ENCODE measurements around the gene PEX14. TPM values are rescaled to one million over a fixed set of nuclear protein-coding genes. Genes with fewer than 3 reads are reported as not detected.

Gene PEX14
- polyA plus RNA-seq, 2 donors = 15.4 to 15.7 TPM

DNA sequence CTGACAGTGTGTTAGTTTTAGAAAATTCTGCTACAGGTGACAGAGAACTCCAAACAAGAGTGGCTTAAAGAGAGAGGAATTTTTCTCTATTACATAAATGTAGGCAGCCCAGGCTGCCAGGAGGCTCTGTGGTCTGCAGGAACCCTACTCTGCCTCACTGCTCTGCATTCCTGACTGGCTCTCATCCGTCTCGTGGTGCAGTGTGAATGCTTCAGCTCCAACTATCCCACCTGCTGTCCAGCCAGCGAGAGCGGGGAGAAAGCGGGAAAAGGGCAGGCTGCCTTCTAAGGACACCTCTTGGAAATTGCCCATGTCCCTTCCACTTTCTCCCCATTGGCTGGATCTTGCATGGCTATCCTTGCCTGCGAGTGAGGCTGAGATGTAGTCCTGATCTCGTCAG, 131.3 kb downstream of the PEX14 start:
- H3K4me3 ChIP-seq (ENCODE audit: low read depth in 1 of 2, low read length in 2 of 2) = no peak overlapping the region
- 93 to 95% methylated on average over 7 of the region's 7 CpGs for WGBS, 2 donors
- peaks cover 0 to 3% of the 10 kb centered on the region in 2 donors for H3K4me1 ChIP-seq (ENCODE audit: control insufficient read depth in 2 of 2, insufficient read depth in 2 of 2, low read length in 1 of 2)
- no peaks in the 10 kb centered on the region for H3K27me3 ChIP-seq (ENCODE audit: control insufficient read depth in 1 of 2, insufficient read depth in 2 of 2, low read length in 2 of 2)
- H3K36me3 ChIP-seq (ENCODE audit: control insufficient read depth in 2 of 2, insufficient read depth in 2 of 2, low read length in 1 of 2) = peaks cover 0 to 7% of the 10 kb centered on the region in 2 donors
- no peak overlapping the region for H3K27ac ChIP-seq (ENCODE audit: low read depth in 2 of 2, low read length in 1 of 2)
- H3K9me3 ChIP-seq (ENCODE audit: control insufficient read depth in 2 of 2, insufficient read depth in 1 of 2, low read depth in 1 of 2, low read length in 1 of 2) = no peaks in the 10 kb centered on the region

DNA sequence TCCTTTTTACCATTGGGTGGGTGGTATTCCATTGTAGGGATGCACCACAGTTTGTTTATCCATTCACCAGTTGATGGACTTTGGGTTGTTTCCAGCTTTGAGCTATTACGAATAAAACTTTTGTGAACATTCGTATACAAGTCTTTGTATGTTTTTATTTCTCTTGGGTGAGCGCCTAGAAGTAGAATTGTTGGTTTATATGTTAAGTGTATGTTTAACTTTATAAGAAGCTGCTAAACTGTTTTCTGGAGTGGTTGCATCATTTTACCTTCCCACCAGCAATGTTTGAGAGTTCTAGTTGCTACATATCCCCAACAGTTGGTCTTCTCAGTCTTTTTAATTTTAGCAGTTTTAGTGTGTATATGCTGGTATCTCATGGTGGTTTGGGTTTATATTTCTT, 132.5 kb downstream of the PEX14 start:
- H3K9me3 ChIP-seq (ENCODE audit: control insufficient read depth in 2 of 2, insufficient read depth in 1 of 2, low read depth in 1 of 2, low read length in 1 of 2) = no peaks in the 10 kb centered on the region
- H3K36me3 ChIP-seq (ENCODE audit: control insufficient read depth in 2 of 2, insufficient read depth in 2 of 2, low read length in 1 of 2) = peaks cover 0 to 3% of the 10 kb centered on the region in 2 donors
- H3K27ac ChIP-seq (ENCODE audit: low read depth in 2 of 2, low read length in 1 of 2) = no peak overlapping the region
- H3K27me3 ChIP-seq (ENCODE audit: control insufficient read depth in 1 of 2, insufficient read depth in 2 of 2, low read length in 2 of 2) = no peaks in the 10 kb centered on the region
- H3K4me1 ChIP-seq (ENCODE audit: control insufficient read depth in 2 of 2, insufficient read depth in 2 of 2, low read length in 1 of 2) = no peaks in the 10 kb centered on the region
- 80 to 84% methylated on average over 3 of the region's 3 CpGs for WGBS, 2 donors
- H3K4me3 ChIP-seq (ENCODE audit: low read depth in 1 of 2, low read length in 2 of 2) = no peak overlapping the region

GRCh38 chr1:10608690-10609089, 133.9 kb downstream of the PEX14 start:
- Histone ChIP-seq H3K27ac (ENCODE audit: low read depth in 2 of 2, low read length in 1 of 2) (no peak overlapping the region), H3K4me1 (ENCODE audit: control insufficient read depth in 2 of 2, insufficient read depth in 2 of 2, low read length in 1 of 2) (peaks cover 2% of the 10 kb centered on the region in 2 donors), H3K27me3 (ENCODE audit: control insufficient read depth in 1 of 2, insufficient read depth in 2 of 2, low read length in 2 of 2) (no peaks in the 10 kb centered on the region), H3K36me3 (ENCODE audit: control insufficient read depth in 2 of 2, insufficient read depth in 2 of 2, low read length in 1 of 2) (peaks cover 3 to 4% of the 10 kb centered on the region in 2 donors), H3K4me3 (ENCODE audit: low read depth in 1 of 2, low read length in 2 of 2) (no peak overlapping the region), H3K9me3 (ENCODE audit: control insufficient read depth in 2 of 2, insufficient read depth in 1 of 2, low read depth in 1 of 2, low read length in 1 of 2) (no peaks in the 10 kb centered on the region)
- 83 to 84% methylated on average over 2 of the region's 2 CpGs for WGBS, 2 donors

- Histone ChIP-seq H3K4me3 (ENCODE audit: low read depth in 1 of 2, low read length in 2 of 2) (no peak overlapping the region), H3K9me3 (ENCODE audit: control insufficient read depth in 2 of 2, insufficient read depth in 1 of 2, low read depth in 1 of 2, low read length in 1 of 2) (no peaks in the 10 kb centered on the region), H3K4me1 (ENCODE audit: control insufficient read depth in 2 of 2, insufficient read depth in 2 of 2, low read length in 1 of 2) (peaks cover 2% of the 10 kb centered on the region in 2 donors), H3K27me3 (ENCODE audit: control insufficient read depth in 1 of 2, insufficient read depth in 2 of 2, low read length in 2 of 2) (no peaks in the 10 kb centered on the region), H3K27ac (ENCODE audit: low read depth in 2 of 2, low read length in 1 of 2) (no peak overlapping the region), H3K36me3 (ENCODE audit: control insufficient read depth in 2 of 2, insufficient read depth in 2 of 2, low read length in 1 of 2) (peaks cover 0 to 4% of the 10 kb centered on the region in 2 donors)
- 93 to 96% methylated on average over 6 of the region's 6 CpGs for WGBS, 2 donors
These were observed 136.3 kb downstream of the PEX14 start for GRCh38 chr1:10610901-10611600.

- no peaks in the 10 kb centered on the region for H3K27me3 ChIP-seq (ENCODE audit: control insufficient read depth in 1 of 2, insufficient read depth in 2 of 2, low read length in 2 of 2)
- WGBS, 2 donors = 73 to 81% methylated on average over 12 of the region's 12 CpGs
- peaks cover 2% of the 10 kb centered on the region in 2 donors for H3K4me1 ChIP-seq (ENCODE audit: control insufficient read depth in 2 of 2, insufficient read depth in 2 of 2, low read length in 1 of 2)
- no peak overlapping the region for H3K27ac ChIP-seq (ENCODE audit: low read depth in 2 of 2, low read length in 1 of 2)
- no peaks in the 10 kb centered on the region for H3K9me3 ChIP-seq (ENCODE audit: control insufficient read depth in 2 of 2, insufficient read depth in 1 of 2, low read depth in 1 of 2, low read length in 1 of 2)
- peaks cover 4% of the 10 kb centered on the region in 2 donors for H3K36me3 ChIP-seq (ENCODE audit: control insufficient read depth in 2 of 2, insufficient read depth in 2 of 2, low read length in 1 of 2)
- no peak overlapping the region for H3K4me3 ChIP-seq (ENCODE audit: low read depth in 1 of 2, low read length in 2 of 2)
These were observed 137.8 kb downstream of the PEX14 start for GRCh38 chr1:10612436-10613160.

DNA sequence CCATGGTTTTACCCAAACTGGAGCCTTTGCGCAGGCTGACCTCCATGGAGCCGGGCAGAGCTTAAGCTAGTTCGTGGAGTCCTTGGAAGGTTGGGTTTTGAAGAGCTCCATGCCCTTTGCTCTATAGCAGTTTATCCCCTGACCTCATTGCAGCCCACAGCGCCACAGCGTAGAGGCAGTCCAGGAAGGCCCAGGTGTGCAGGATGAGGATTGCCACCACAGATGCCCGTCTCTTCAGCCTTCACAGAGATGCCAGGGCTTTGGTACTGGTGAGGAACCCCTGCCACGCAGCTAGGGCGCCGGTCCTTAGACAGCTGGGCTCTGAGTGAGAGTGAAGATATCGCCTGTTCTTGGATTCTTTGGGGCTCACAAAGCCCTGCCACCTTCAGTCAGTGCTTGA, 138.6 kb downstream of the PEX14 start:
- Histone ChIP-seq H3K4me3 (ENCODE audit: low read depth in 1 of 2, low read length in 2 of 2) (no peak overlapping the region), H3K4me1 (ENCODE audit: control insufficient read depth in 2 of 2, insufficient read depth in 2 of 2, low read length in 1 of 2) (peaks cover 2% of the 10 kb centered on the region in 2 donors), H3K36me3 (ENCODE audit: control insufficient read depth in 2 of 2, insufficient read depth in 2 of 2, low read length in 1 of 2) (peaks cover 4 to 7% of the 10 kb centered on the region in 2 donors), H3K27ac (ENCODE audit: low read depth in 2 of 2, low read length in 1 of 2) (no peak overlapping the region), H3K27me3 (ENCODE audit: control insufficient read depth in 1 of 2, insufficient read depth in 2 of 2, low read length in 2 of 2) (no peaks in the 10 kb centered on the region), H3K9me3 (ENCODE audit: control insufficient read depth in 2 of 2, insufficient read depth in 1 of 2, low read depth in 1 of 2, low read length in 1 of 2) (no peaks in the 10 kb centered on the region)
- WGBS, 2 donors = 94 to 98% methylated on average over 10 of the region's 10 CpGs

DNA sequence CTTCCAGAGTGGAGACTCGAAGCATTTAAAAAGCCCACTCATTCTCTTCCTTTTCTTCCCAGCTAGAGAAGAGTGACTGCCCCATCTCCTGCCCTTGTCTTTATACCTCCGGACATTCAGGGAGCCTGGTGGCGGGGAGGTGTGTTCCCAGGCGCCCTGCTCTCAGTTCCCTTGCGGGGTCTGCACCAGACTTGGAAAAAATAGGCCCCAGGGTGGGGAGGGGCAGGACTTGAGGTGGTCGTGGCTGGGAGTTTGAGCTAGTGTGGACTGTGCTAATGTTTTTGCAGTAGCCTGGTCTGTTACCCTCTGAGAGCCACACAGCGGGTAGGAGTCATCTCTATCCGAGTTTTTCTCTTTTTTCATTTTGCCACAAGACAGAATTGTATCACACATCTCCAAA, 139.1 kb downstream of the PEX14 start:
- H3K27ac ChIP-seq (ENCODE audit: low read depth in 2 of 2, low read length in 1 of 2) = no peak overlapping the region
- no peak overlapping the region for H3K4me3 ChIP-seq (ENCODE audit: low read depth in 1 of 2, low read length in 2 of 2)
- H3K36me3 ChIP-seq (ENCODE audit: control insufficient read depth in 2 of 2, insufficient read depth in 2 of 2, low read length in 1 of 2) = peaks cover 4 to 7% of the 10 kb centered on the region in 2 donors
- H3K27me3 ChIP-seq (ENCODE audit: control insufficient read depth in 1 of 2, insufficient read depth in 2 of 2, low read length in 2 of 2) = no peaks in the 10 kb centered on the region
- 93 to 94% methylated on average over 8 of the region's 8 CpGs for WGBS, 2 donors
- H3K9me3 ChIP-seq (ENCODE audit: control insufficient read depth in 2 of 2, insufficient read depth in 1 of 2, low read depth in 1 of 2, low read length in 1 of 2) = no peaks in the 10 kb centered on the region
- peaks cover 2% of the 10 kb centered on the region in 2 donors for H3K4me1 ChIP-seq (ENCODE audit: control insufficient read depth in 2 of 2, insufficient read depth in 2 of 2, low read length in 1 of 2)

DNA sequence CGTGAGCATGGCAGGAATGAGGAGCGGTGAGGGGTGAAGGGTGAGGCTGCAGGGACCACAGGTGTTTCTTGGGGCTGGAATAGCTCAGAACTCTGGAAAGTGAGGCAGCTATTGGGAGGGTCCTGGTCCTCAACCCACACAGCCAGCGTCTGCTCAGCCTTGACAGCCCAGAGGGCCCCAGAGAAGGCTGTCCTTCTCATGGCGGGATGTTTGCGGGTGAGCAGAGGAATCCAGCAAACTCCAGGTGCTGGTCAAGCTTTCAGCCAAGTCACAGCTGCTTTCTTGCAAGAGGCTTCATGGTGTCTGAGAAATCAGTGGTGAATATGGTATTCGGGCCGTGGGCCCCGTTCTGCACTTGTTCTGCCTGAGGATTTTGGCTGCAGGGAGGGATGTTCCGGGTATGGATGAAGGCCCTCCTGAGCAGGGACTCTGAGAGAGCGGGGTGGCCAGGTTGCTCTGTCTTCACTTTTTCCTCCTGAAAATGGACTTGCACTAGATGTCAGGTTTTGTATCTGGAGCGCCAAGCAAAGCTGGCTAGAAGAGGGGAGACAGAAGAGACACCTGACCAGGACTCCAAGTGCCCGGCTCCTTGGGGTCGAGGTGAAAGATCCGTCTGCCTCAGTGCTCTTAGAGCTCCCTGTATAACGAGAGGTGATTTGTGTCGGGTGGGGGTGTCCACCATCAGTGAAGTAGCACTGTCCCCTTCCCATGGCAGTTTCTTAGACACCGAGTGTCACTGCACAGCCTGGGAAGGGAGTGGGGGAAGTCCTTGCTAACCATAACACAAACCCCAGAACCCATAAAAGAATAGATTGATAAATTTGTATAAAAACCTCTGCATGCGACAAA, 139.9 kb downstream of the PEX14 start:
- H3K4me3 ChIP-seq (ENCODE audit: low read depth in 1 of 2, low read length in 2 of 2) = no peak overlapping the region
- no peaks in the 10 kb centered on the region for H3K9me3 ChIP-seq (ENCODE audit: control insufficient read depth in 2 of 2, insufficient read depth in 1 of 2, low read depth in 1 of 2, low read length in 1 of 2)
- H3K4me1 ChIP-seq (ENCODE audit: control insufficient read depth in 2 of 2, insufficient read depth in 2 of 2, low read length in 1 of 2) = peaks cover 2% of the 10 kb centered on the region in 2 donors
- H3K27me3 ChIP-seq (ENCODE audit: control insufficient read depth in 1 of 2, insufficient read depth in 2 of 2, low read length in 2 of 2) = no peaks in the 10 kb centered on the region
- WGBS, 2 donors = 92 to 94% methylated on average over 18 of the region's 18 CpGs
- peaks cover 4 to 7% of the 10 kb centered on the region in 2 donors for H3K36me3 ChIP-seq (ENCODE audit: control insufficient read depth in 2 of 2, insufficient read depth in 2 of 2, low read length in 1 of 2)
- no peak overlapping the region for H3K27ac ChIP-seq (ENCODE audit: low read depth in 2 of 2, low read length in 1 of 2)

GRCh38 chr1:10615332-10615731, 140.6 kb downstream of the PEX14 start:
- H3K27ac ChIP-seq (ENCODE audit: low read depth in 2 of 2, low read length in 1 of 2) = no peak overlapping the region
- H3K36me3 ChIP-seq (ENCODE audit: control insufficient read depth in 2 of 2, insufficient read depth in 2 of 2, low read length in 1 of 2) = peaks cover 4 to 7% of the 10 kb centered on the region in 2 donors
- no peaks in the 10 kb centered on the region for H3K27me3 ChIP-seq (ENCODE audit: control insufficient read depth in 1 of 2, insufficient read depth in 2 of 2, low read length in 2 of 2)
- no peaks in the 10 kb centered on the region for H3K9me3 ChIP-seq (ENCODE audit: control insufficient read depth in 2 of 2, insufficient read depth in 1 of 2, low read depth in 1 of 2, low read length in 1 of 2)
- 87 to 92% methylated on average over 13 of the region's 13 CpGs for WGBS, 2 donors
- no peak overlapping the region for H3K4me3 ChIP-seq (ENCODE audit: low read depth in 1 of 2, low read length in 2 of 2)
- peaks cover 2% of the 10 kb centered on the region in 2 donors for H3K4me1 ChIP-seq (ENCODE audit: control insufficient read depth in 2 of 2, insufficient read depth in 2 of 2, low read length in 1 of 2)
